HepG2 (cell line): ENCODE results near the gene ZNF428. TPM values are rescaled to one million over a fixed set of nuclear protein-coding genes. Genes with fewer than 3 reads are reported as not detected.
A peak's percentile ranks its signal among the peaks of the same experiment; 100 is the strongest.

Source experiments
- ATAC-seq: fragments of 200-7000 bp; cut with Tn5 transposase; 3 replicates; pipeline ENCODE4 v1.9.1; 2020; ENCODE audit warnings: mild to moderate bottlenecking, moderate library complexity
- BruUV-seq: library from RNA; stranded (reverse); fragments of 400-500 nt; replicated peaks from 2 replicates; lab custom pipeline; 2021; lab: Mats Ljungman, UMichigan
- CTCF ChIA-PET: fragments of 300-600 bp; formaldehyde crosslinking; extraction: SDS; loops from one replicate; lab custom pipeline; 2021; ENCODE audit warnings: low total read pairs, inconsistent platforms, low intra/inter-chr PET ratio; lab: Yijun Ruan, JAX
- POLR2A ChIA-PET: fragments of 350-600 bp; sonication (Branson Sonifier 250); formaldehyde crosslinking; loops from one replicate; lab custom pipeline; 2020; ENCODE audit warnings: antibody characterized with exemption, inconsistent platforms; lab: Yijun Ruan, JAX
- DNase-seq: peaks from one replicate; pipeline ENCODE4 v3.0.0-alpha.2; 2015; ENCODE audit warnings: low spot score
- FAIRE-seq: peaks from 3 replicates; lab custom pipeline; 2011; peaks lifted over from hg19 to GRCh38; lab: Jason Lieb, UNC
- H2AFZ ChIP-seq: one replicate; pipeline ENCODE4 v1.6.1; 2011; ENCODE audit warnings: low read length, inconsistent platforms
- H3K27ac ChIP-seq: fragments of 300-600 bp; 3 replicates; pipeline ENCODE4 v1.8.0; 2011; ENCODE audit warnings: mixed run types, mild to moderate bottlenecking, mixed read lengths, low read length, inconsistent platforms; ENCODE audit not compliant: insufficient read depth; ENCODE audit errors: extremely low read length
- H3K27me3 ChIP-seq, 2 experiments: fragments of 200-600 bp in 1 of 2; 2 replicates in 1 of 2; 3 replicates in 1 of 2; pipeline versions ENCODE4 v1.6.0 to v1.8.0; 2011; ENCODE audit warnings: low read length in 2 of 2, mild to moderate bottlenecking in 2 of 2, moderate library complexity in 2 of 2, inconsistent platforms in 1 of 2; ENCODE audit not compliant: insufficient read depth in 2 of 2, control insufficient read depth in 1 of 2
- H3K36me3 ChIP-seq, 2 experiments: fragments of 200-600 bp in 1 of 2; replicated peaks in 1 of 2; 2 replicates in 1 of 2; 3 replicates in 1 of 2; pipeline versions ENCODE4 v1.5.1 to v1.8.0; 2011; ENCODE audit warnings: low read length in 2 of 2, inconsistent platforms in 1 of 2; ENCODE audit not compliant: insufficient read depth in 2 of 2, control insufficient read depth in 1 of 2
- H3K4me1 ChIP-seq: 2 replicates; pipeline ENCODE4 v1.5.1; 2012; ENCODE audit warnings: low read length, inconsistent platforms; ENCODE audit not compliant: insufficient read depth
- H3K4me2 ChIP-seq: 2 replicates; pipeline ENCODE4 v1.6.0; 2011; ENCODE audit warnings: low read depth, low read length, inconsistent platforms
- H3K4me3 ChIP-seq, 3 experiments: fragments of 200-600 bp in 1 of 3; sonication (generic), shearing (Covaris generic) in 1 of 3; replicated peaks in 1 of 3; 2 replicates each; pipeline ENCODE4 v1.5.1; 2011 to 2016; ENCODE audit warnings: low read length in 3 of 3, inconsistent platforms in 2 of 3, low read depth in 2 of 3, mild to moderate bottlenecking in 2 of 3, control low read depth in 1 of 3, mixed read lengths in 1 of 3; ENCODE audit not compliant: insufficient read depth in 1 of 3
- H3K79me2 ChIP-seq: one replicate; pipeline ENCODE4 v1.6.1; 2011; ENCODE audit warnings: low read length, inconsistent platforms; ENCODE audit not compliant: insufficient read depth
- H3K9ac ChIP-seq: 2 replicates; pipeline ENCODE4 v1.6.0; 2011; ENCODE audit warnings: mild to moderate bottlenecking, low read depth, low read length, inconsistent platforms; ENCODE audit not compliant: insufficient read depth
- H3K9me3 ChIP-seq: 2 replicates; pipeline ENCODE4 v1.5.1; 2012; ENCODE audit warnings: mild to moderate bottlenecking, low read length
- H4K20me1 ChIP-seq: 2 replicates; pipeline ENCODE4 v1.6.0; 2011; ENCODE audit warnings: inconsistent platforms, mild to moderate bottlenecking, low read length, moderate library complexity; ENCODE audit not compliant: insufficient read depth
- CENPBD1 ChIP-seq: sonication (generic); formaldehyde crosslinking; IDR thresholded peaks from 2 replicates; pipeline ENCODE4 v1.8.0; 2022; ENCODE audit warnings: missing genetic modification reagents, low read depth, mild to moderate bottlenecking, borderline replicate concordance
- FOXK1 ChIP-seq: sonication (generic); formaldehyde crosslinking; IDR thresholded peaks from 2 replicates; pipeline ENCODE4 v1.4.0; 2020; ENCODE audit warnings: low read depth, missing genetic modification reagents, borderline replicate concordance
- GABPA ChIP-seq, 2 experiments: IDR thresholded peaks; 2 replicates each; pipeline ENCODE4 v1.6.1; 2011 to 2016; ENCODE audit warnings: low read depth in 2 of 2, low read length in 1 of 2, missing biosample characterization in 1 of 2, missing genetic modification characterization in 1 of 2
- ZMYM4 ChIP-seq: sonication (generic); formaldehyde crosslinking; IDR thresholded peaks from 2 replicates; pipeline ENCODE4 v1.8.1; 2023; ENCODE audit warnings: mild to moderate bottlenecking, missing genetic modification reagents
- ZNF598 ChIP-seq: sonication (generic); formaldehyde crosslinking; IDR thresholded peaks from 2 replicates; pipeline ENCODE4 v1.5.1; 2020; ENCODE audit warnings: mild to moderate bottlenecking, missing genetic modification reagents, borderline replicate concordance
- whole genome bisulfite sequencing: methylation state at CpG from one replicate; pipeline ENCODE4 v1.1.6; 2017; ENCODE audit warnings: low lambda C conversion rate; 5-methylcytosine and 5-hydroxymethylcytosine counted together
- in situ Hi-C: cut with HindIII; loops from 2 replicates; pipeline ENCODE4 v1.10.0; 2017; ENCODE audit warnings: low pct_unique_long_range_greater_than_20kb; ENCODE audit not compliant: extremely low pct_ligation_motif_present
- intact Hi-C: fragments of 100-400 bp; cut with micrococcal nuclease; formaldehyde crosslinking; loops from one replicate; pipeline ENCODE4 v1.10.0; 2022; ENCODE audit not compliant: unreplicated experiment
- polyA plus RNA-seq, 8 experiments: library from polyadenylated mRNA; depleted of rRNA in 3 of 8; stranded (reverse) in 7 of 8; unstranded in 1 of 8; fragments of >200 nt; fragmentation: Illumina TruSeq in 4 of 8; extraction: Trizol in 4 of 8; gene quantifications; 2 replicates each; pipeline versions ENCODE4 v1.2.1 to v1.2.3, GENCODE V29; 2011 to 2016; ENCODE audit warnings: low read depth in 4 of 8, missing spikeins in 1 of 8, mixed read lengths in 1 of 8; ENCODE audit not compliant: insufficient read depth in 1 of 8
- total RNA-seq, 5 experiments: library from RNA; depleted of rRNA; stranded (reverse); fragments of >200 nt; fragmentation: Illumina TruSeq; extraction: Trizol; gene quantifications; 2 replicates each; pipeline ENCODE4 v1.2.3, GENCODE V29; 2016; ENCODE audit warnings: low read depth in 1 of 5
- TF ChIP-seq, protein P1 (sequence below), 2 experiments: sonication (generic) in 1 of 2; formaldehyde crosslinking in 1 of 2; IDR thresholded peaks; 2 replicates each; pipeline versions ENCODE4 v1.4.0 to v1.6.1; 2016 to 2020; ENCODE audit warnings: borderline replicate concordance in 1 of 2, low read depth in 1 of 2, mild to moderate bottlenecking in 1 of 2, missing genetic modification reagents in 1 of 2
- TF ChIP-seq, protein P2 (sequence below): sonication (generic); formaldehyde crosslinking; IDR thresholded peaks from 2 replicates; pipeline ENCODE4 v1.4.0; 2020; ENCODE audit warnings: missing genetic modification reagents, borderline replicate concordance

Gene ZNF428
- total and polyA plus RNA-seq, 2 of the 13 experiments (the other 11 are each of a cell fraction or from before 2014, with no cell fraction given): 10.4 to 26.9 TPM

DNA sequence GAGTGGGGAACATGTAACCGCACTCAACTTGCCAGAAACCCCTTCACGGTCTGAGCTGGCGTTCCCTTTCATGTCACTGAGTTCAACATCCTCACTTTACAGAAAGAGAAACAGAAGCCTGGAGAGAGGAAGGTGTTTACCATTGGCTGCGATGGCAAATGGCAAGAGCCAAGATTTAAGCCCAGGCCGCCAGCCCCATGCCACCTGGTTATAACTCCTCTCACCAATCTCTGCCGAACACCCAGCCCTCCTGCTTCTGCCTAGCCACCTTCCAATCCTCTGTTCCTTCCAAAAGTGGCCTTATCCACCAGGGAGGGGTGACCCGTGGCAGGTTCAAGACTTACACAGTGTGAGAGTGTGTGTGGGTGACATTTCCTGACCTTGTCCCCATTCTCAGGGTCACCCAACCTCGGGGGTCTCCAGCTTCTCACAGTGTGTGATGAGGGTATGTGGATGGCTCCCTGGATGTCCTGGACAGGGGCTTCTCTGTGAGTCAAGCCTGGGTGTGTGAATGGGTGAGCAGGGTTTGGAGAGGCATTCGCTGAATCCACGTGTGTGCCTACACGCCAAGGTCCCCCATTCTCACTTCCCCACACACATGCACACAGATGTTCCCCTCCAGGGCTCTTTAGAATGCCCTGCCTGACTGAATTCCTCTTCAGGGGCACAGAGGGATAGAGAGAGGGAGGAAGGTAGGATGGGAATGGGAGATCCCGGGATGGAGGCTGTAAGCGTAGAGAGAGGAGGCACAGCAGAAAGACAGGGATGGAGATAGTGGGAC is 19.0 kb upstream of the ZNF428 start:
- Histone ChIP-seq H3K36me3 (no peaks in the 10 kb centered on the region), H3K27me3 (no peaks in the 10 kb centered on the region), H3K9me3 (no peaks in the 10 kb centered on the region), H4K20me1 (no peaks in the 10 kb centered on the region), H3K9ac (peak overlapping the region; percentile 70; the same call in 1 of the 2 replicates), H3K4me1 (peaks cover 64% of the 10 kb centered on the region), H3K4me3 (peak overlapping the region; percentile 68 to 83 (median 83); a peak in 5 of 6 replicates), H3K79me2 (no peaks in the 10 kb centered on the region), H3K27ac (no peak overlapping the region), H2AFZ (no peak overlapping the region), H3K4me2 (peak overlapping the region; percentile 93)
- ChIA-PET CTCF (no interaction called here), POLR2A (no interaction called here)
- 67% methylated on average over 13 of the region's 13 CpGs for WGBS
- FAIRE-seq (no peak), ATAC-seq (no peak), DNase-seq (no peak)
- BruUV-seq: TSS peak; percentile 61
- in situ Hi-C loops (no loop called here), intact Hi-C loops (no loop called here)
- TF ChIP-seq FOXK1 (CRISPR knock-in tag) (no peak), ZNF598 (no peak), CENPBD1 (CRISPR knock-in tag) (no peak), ZMYM4 (CRISPR knock-in tag) (no peak), GABPA (IDR thresholded peaks at IDR 0.05; ENCODE audit: low read depth, low read length) (no peak), GABPA (CRISPR knock-in tag; IDR thresholded peaks at IDR 0.05; ENCODE audit: low read depth) (no peak)
- TF ChIP-seq, protein P1, sequence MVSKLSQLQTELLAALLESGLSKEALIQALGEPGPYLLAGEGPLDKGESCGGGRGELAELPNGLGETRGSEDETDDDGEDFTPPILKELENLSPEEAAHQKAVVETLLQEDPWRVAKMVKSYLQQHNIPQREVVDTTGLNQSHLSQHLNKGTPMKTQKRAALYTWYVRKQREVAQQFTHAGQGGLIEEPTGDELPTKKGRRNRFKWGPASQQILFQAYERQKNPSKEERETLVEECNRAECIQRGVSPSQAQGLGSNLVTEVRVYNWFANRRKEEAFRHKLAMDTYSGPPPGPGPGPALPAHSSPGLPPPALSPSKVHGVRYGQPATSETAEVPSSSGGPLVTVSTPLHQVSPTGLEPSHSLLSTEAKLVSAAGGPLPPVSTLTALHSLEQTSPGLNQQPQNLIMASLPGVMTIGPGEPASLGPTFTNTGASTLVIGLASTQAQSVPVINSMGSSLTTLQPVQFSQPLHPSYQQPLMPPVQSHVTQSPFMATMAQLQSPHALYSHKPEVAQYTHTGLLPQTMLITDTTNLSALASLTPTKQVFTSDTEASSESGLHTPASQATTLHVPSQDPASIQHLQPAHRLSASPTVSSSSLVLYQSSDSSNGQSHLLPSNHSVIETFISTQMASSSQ (IDR thresholded peaks at IDR 0.05; ENCODE audit: low read depth): no peak
- TF ChIP-seq, protein P1 (CRISPR knock-in tag; IDR thresholded peaks at IDR 0.05; ENCODE audit: borderline replicate concordance): no peak
- TF ChIP-seq, protein P2, sequence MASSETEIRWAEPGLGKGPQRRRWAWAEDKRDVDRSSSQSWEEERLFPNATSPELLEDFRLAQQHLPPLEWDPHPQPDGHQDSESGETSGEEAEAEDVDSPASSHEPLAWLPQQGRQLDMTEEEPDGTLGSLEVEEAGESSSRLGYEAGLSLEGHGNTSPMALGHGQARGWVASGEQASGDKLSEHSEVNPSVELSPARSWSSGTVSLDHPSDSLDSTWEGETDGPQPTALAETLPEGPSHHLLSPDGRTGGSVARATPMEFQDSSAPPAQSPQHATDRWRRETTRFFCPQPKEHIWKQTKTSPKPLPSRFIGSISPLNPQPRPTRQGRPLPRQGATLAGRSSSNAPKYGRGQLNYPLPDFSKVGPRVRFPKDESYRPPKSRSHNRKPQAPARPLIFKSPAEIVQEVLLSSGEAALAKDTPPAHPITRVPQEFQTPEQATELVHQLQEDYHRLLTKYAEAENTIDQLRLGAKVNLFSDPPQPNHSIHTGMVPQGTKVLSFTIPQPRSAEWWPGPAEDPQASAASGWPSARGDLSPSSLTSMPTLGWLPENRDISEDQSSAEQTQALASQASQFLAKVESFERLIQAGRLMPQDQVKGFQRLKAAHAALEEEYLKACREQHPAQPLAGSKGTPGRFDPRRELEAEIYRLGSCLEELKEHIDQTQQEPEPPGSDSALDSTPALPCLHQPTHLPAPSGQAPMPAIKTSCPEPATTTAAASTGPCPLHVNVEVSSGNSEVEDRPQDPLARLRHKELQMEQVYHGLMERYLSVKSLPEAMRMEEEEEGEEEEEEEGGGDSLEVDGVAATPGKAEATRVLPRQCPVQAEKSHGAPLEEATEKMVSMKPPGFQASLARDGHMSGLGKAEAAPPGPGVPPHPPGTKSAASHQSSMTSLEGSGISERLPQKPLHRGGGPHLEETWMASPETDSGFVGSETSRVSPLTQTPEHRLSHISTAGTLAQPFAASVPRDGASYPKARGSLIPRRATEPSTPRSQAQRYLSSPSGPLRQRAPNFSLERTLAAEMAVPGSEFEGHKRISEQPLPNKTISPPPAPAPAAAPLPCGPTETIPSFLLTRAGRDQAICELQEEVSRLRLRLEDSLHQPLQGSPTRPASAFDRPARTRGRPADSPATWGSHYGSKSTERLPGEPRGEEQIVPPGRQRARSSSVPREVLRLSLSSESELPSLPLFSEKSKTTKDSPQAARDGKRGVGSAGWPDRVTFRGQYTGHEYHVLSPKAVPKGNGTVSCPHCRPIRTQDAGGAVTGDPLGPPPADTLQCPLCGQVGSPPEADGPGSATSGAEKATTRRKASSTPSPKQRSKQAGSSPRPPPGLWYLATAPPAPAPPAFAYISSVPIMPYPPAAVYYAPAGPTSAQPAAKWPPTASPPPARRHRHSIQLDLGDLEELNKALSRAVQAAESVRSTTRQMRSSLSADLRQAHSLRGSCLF (CRISPR knock-in tag): no peak
